Astrocyte (in vitro differentiated cells and primary cell): ENCODE results near the gene CYP4F22.

Source experiments
- EZH2 ChIP-seq: IDR thresholded peaks from 2 replicates; pipeline ENCODE4 v1.6.1; 2012; ENCODE audit warnings: mild to moderate bottlenecking, low read length, inconsistent platforms; ENCODE audit not compliant: insufficient read depth
- TF ChIP-seq, protein P1 (sequence below): IDR thresholded peaks from 2 replicates; pipeline ENCODE4 v1.5.1; 2011; ENCODE audit warnings: low read depth, mild to moderate bottlenecking, inconsistent platforms, low read length, moderate library complexity; ENCODE audit not compliant: insufficient read depth

- TF ChIP-seq, protein P1, sequence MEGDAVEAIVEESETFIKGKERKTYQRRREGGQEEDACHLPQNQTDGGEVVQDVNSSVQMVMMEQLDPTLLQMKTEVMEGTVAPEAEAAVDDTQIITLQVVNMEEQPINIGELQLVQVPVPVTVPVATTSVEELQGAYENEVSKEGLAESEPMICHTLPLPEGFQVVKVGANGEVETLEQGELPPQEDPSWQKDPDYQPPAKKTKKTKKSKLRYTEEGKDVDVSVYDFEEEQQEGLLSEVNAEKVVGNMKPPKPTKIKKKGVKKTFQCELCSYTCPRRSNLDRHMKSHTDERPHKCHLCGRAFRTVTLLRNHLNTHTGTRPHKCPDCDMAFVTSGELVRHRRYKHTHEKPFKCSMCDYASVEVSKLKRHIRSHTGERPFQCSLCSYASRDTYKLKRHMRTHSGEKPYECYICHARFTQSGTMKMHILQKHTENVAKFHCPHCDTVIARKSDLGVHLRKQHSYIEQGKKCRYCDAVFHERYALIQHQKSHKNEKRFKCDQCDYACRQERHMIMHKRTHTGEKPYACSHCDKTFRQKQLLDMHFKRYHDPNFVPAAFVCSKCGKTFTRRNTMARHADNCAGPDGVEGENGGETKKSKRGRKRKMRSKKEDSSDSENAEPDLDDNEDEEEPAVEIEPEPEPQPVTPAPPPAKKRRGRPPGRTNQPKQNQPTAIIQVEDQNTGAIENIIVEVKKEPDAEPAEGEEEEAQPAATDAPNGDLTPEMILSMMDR: no peak
- no peak for TF ChIP-seq EZH2
Observed at GRCh38 chr19:15583346-15583745, 75.0 kb downstream of the CYP4F22 start.
